ENCODE measurements around the gene A4GNT.
"Not testable (repeated sequence)": the region's sequence is repeated elsewhere in the genome, so short reads cannot be mapped to it uniquely, and the experiment has no call there.

Gene A4GNT

DNA sequence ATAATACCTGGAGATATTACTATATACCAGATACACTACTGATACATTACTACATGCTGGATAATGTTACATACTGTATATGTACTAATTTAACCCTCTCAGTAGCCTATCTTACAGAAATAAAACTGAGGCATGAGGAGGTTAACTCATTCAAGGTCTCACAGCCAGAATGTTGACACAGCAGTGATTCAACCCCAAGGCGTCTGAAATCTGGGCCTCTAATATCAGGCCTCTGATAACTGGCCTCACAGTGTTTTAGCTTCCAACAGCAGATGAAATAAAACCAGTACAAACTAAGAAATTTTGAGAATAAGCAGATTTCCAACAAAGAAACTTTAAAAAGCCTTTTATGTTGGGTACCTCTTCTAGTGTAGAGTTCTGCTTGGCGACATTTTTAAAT is 40.2 kb downstream of the A4GNT start:
- Histone ChIP-seq H3K9me3 (ENCODE audit: low read length) (no peaks in the 10 kb centered on the region), H3K27me3 (ENCODE audit: control insufficient read depth in 1 of 2, insufficient read depth in 2 of 2, low read length in 2 of 2) (no peaks in the 10 kb centered on the region), H3K9ac (ENCODE audit: low read length) (no peak overlapping the region), H3K4me1 (ENCODE audit: insufficient read depth, low read length) (no peaks in the 10 kb centered on the region), H3K4me3 (ENCODE audit: low read depth in 1 of 2, low read length in 2 of 2) (no peak overlapping the region), H3K27ac (ENCODE audit: low read depth, low read length) (no peak overlapping the region), H3K36me3 (ENCODE audit: insufficient read depth, low read length) (peaks cover 27% of the 10 kb centered on the region)

DNA sequence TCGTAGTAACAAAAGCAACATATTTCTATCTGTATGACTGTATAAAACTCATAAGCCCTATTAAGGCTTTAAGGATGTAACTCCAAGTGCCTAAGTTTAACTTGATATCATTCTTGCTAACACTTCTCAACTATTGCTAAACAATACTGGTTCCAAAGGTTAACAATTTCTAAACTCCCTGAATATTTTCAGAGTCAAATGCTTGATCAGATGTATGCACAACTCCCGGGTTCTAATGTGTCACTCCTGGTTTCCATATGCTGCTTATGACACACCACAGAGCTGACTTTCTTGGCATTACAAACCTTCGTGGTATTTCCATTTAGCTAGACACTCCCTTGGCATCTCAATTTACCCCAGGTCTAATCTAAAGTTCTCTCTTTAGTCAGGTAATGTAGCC is 43.1 kb downstream of the A4GNT start:
- Histone ChIP-seq H3K4me1 (ENCODE audit: insufficient read depth, low read length) (no peaks in the 10 kb centered on the region), H3K9me3 (ENCODE audit: low read length) (no peaks in the 10 kb centered on the region), H3K27ac (ENCODE audit: low read depth, low read length) (no peak overlapping the region), H3K36me3 (ENCODE audit: insufficient read depth, low read length) (peaks cover 34% of the 10 kb centered on the region), H3K27me3 (ENCODE audit: control insufficient read depth in 1 of 2, insufficient read depth in 2 of 2, low read length in 2 of 2) (no peaks in the 10 kb centered on the region), H3K9ac (ENCODE audit: low read length) (no peak overlapping the region), H3K4me3 (ENCODE audit: low read depth in 1 of 2, low read length in 2 of 2) (no peak overlapping the region)

DNA sequence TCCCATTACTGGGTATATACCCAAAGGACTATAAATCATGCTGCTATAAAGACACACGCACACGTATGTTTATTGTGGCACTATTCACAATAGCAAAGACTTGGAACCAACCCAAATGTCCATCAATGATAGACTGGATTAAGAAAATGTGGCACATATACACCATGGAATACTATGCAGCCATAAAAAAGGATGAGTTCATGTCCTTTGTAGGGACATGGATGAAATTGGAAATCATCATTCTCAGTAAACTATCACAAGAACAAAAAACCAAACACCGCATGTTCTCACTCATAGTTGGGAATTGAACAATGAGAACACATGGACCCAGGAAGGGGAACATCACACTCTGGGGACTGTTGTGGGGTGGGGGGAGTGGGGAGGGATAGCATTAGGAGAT is 46.4 kb downstream of the A4GNT start:
- not testable (repeated sequence) for H3K4me1 ChIP-seq (ENCODE audit: insufficient read depth, low read length); H3K4me3 ChIP-seq (ENCODE audit: low read depth in 1 of 2, low read length in 2 of 2); H3K27me3 ChIP-seq (ENCODE audit: control insufficient read depth in 1 of 2, insufficient read depth in 2 of 2, low read length in 2 of 2); H3K9me3 ChIP-seq (ENCODE audit: low read length); H3K27ac ChIP-seq (ENCODE audit: low read depth, low read length); H3K9ac ChIP-seq (ENCODE audit: low read length)
- peaks cover 37% of the 10 kb centered on the region for H3K36me3 ChIP-seq (ENCODE audit: insufficient read depth, low read length)

DNA sequence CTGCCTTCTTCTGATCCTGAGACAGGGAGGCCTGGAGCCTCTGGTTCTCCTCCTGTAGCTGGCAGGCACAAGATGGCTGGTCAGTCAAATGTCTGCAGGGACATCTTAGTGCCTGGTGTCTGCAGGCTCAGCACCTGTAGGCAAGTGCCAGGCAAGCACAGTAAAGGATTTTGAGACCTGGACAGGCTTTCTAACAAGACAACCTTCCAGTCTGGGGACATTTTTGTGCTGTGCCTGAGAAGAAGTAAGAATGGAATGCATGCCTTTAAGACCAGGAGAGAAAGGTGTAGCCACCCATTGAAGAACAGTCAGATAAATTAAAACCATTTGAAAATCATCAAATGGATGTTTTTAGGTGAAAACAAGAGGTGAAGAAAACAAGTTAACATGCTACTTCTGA is 48.0 kb downstream of the A4GNT start:
- Histone ChIP-seq H3K27ac (ENCODE audit: low read depth, low read length) (no peak overlapping the region), H3K9me3 (ENCODE audit: low read length) (no peaks in the 10 kb centered on the region), H3K36me3 (ENCODE audit: insufficient read depth, low read length) (peaks cover 49% of the 10 kb centered on the region), H3K27me3 (ENCODE audit: control insufficient read depth in 1 of 2, insufficient read depth in 2 of 2, low read length in 2 of 2) (no peaks in the 10 kb centered on the region), H3K4me1 (ENCODE audit: insufficient read depth, low read length) (no peaks in the 10 kb centered on the region), H3K4me3 (ENCODE audit: low read depth in 1 of 2, low read length in 2 of 2) (no peak overlapping the region), H3K9ac (ENCODE audit: low read length) (no peak overlapping the region)

DNA sequence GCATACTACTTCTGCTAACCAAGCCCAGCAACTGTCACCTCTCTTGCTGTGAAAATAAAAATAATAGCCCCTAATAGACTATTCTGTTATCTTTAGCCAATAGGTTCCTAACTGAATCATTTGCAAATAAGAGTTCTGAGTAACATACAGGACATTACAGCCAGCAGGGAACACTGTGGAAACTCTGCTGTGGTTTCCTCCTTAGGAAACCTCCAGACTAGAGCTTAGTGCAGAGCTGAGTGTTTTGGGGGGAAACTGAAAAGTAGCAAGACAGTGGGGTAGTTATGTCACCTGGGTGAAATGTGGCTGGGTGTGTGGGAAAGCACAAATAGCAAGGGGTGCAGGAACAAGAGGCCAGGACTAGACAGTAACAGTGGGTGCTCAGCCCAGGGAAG is 49.2 kb downstream of the A4GNT start:
- Histone ChIP-seq H3K36me3 (ENCODE audit: insufficient read depth, low read length) (peaks cover 53% of the 10 kb centered on the region), H3K27me3 (ENCODE audit: control insufficient read depth in 1 of 2, insufficient read depth in 2 of 2, low read length in 2 of 2) (no peaks in the 10 kb centered on the region), H3K27ac (ENCODE audit: low read depth, low read length) (peak overlapping the region; percentile 19), H3K9ac (ENCODE audit: low read length) (no peak overlapping the region), H3K4me3 (ENCODE audit: low read depth in 1 of 2, low read length in 2 of 2) (no peak overlapping the region), H3K9me3 (ENCODE audit: low read length) (no peaks in the 10 kb centered on the region), H3K4me1 (ENCODE audit: insufficient read depth, low read length) (no peaks in the 10 kb centered on the region)

DNA sequence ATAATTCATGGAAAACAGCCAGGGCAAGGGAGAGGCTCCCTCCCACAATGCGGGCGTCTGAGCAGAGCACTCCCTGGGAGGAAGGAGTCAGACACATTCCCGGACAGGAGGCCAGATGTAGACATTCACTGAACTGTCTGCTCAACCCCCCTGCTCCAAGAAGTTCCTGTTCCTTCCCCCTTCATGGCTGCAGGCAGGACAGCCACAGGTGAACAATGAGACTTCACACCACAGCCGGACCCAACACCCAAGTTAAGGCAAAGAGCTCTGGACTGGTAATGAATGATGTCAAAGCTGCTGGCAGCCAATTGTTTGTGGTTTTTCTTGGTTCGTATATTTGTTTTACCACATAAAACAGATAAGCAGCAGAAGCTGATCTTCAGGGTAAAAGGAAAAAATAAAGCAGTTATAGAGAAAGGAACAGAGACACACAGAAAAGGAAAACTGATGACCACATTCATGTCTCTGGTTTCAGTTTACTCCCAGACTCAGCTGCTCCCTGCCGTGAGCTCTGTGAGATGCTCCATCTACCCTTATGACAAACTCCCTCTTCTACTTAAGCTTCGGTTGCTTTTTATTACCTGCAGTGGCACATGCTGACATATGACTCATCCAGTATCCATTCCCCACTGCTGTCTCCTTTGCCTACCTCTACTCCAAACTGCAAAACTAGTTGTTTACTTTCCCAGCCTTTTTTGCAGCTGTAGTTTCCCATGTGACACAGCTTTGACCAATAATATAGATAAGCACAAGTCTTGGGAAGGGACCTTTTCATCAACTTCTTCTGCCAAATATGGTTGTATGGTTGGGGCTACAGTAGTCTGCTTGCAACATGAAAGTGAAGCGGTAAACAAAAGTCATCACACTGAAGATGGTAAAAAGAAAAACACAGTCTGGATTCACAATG is 49.9 kb downstream of the A4GNT start:
- Histone ChIP-seq H3K27ac (ENCODE audit: low read depth, low read length) (peak overlapping the region; percentile 50), H3K36me3 (ENCODE audit: insufficient read depth, low read length) (peaks cover 54% of the 10 kb centered on the region)

DNA sequence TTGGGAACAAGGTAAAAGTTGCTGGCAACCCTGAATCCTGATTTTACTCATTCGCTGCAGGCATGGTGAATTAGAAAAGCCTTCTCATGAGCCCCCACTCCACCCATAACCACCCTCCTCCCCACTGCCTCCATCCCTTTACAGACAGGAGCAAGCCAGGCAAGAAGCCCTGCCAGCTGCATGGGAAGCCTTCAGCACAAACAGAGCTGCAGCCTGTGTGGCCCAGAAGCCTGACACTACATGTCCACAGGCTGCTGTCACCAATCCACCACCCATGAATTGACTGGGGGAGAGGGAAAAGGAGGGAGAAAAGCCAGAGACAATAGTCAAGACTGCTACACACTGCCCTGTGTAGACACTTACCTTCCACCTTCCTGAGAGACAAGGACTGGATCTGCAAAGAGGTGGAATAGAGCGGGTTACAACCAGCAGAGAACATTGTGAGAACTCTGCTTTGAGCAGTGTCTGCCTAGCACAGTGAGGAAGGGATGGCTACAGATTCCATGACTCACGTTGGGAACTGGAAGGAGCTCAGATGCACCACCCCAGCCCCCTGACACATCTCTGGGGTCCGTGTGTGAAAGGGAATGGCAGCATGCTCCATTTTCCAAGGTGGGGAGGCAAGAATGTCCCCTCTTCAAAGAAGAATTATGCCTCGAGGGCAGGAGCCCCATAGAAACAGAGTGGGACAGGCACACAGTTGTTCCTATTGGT is 50.7 kb downstream of the A4GNT start:
- no peaks in the 10 kb centered on the region for H3K4me1 ChIP-seq (ENCODE audit: insufficient read depth, low read length)
- no peak overlapping the region for H3K9ac ChIP-seq (ENCODE audit: low read length)
- H3K4me3 ChIP-seq (ENCODE audit: low read depth in 1 of 2, low read length in 2 of 2): no peak overlapping the region
- H3K9me3 ChIP-seq (ENCODE audit: low read length): no peaks in the 10 kb centered on the region
- peaks cover 52% of the 10 kb centered on the region for H3K36me3 ChIP-seq (ENCODE audit: insufficient read depth, low read length)
- H3K27ac ChIP-seq (ENCODE audit: low read depth, low read length): no peak overlapping the region
- H3K27me3 ChIP-seq (ENCODE audit: control insufficient read depth in 1 of 2, insufficient read depth in 2 of 2, low read length in 2 of 2): no peaks in the 10 kb centered on the region

More for the DNA sequence above, 49.9 kb downstream of the A4GNT start:
- Histone ChIP-seq H3K4me1 (ENCODE audit: insufficient read depth, low read length) (no peaks in the 10 kb centered on the region), H3K9ac (ENCODE audit: low read length) (no peak overlapping the region), H3K27me3 (ENCODE audit: control insufficient read depth in 1 of 2, insufficient read depth in 2 of 2, low read length in 2 of 2) (no peaks in the 10 kb centered on the region), H3K4me3 (ENCODE audit: low read depth in 1 of 2, low read length in 2 of 2) (peak overlapping the region in 1 of 2 donors; percentile 9), H3K9me3 (ENCODE audit: low read length) (no peaks in the 10 kb centered on the region)

DNA sequence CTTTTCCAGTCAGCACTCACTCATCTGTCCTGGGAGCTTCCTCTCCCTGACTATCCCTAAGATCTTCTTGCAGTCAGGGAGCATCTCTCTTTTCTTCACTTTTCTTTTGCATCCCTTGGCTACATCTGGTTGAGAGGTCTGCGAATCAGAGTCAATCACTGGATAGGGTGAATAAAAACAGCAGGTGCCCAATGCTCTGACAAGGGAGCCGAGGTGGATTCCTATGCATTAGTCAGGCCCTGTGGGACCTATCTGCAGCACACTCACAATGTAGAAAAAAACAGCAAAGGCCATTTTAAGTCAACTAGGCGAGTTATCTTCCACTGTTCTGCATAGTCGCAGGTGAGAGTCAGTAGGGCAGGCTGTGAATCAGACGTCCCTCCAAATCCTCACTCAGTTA is 52.3 kb downstream of the A4GNT start:
- no peaks in the 10 kb centered on the region for H3K27me3 ChIP-seq (ENCODE audit: control insufficient read depth in 1 of 2, insufficient read depth in 2 of 2, low read length in 2 of 2)
- H3K9me3 ChIP-seq (ENCODE audit: low read length): no peaks in the 10 kb centered on the region
- H3K4me1 ChIP-seq (ENCODE audit: insufficient read depth, low read length): no peaks in the 10 kb centered on the region
- H3K9ac ChIP-seq (ENCODE audit: low read length): no peak overlapping the region
- H3K4me3 ChIP-seq (ENCODE audit: low read depth in 1 of 2, low read length in 2 of 2): no peak overlapping the region
- H3K36me3 ChIP-seq (ENCODE audit: insufficient read depth, low read length): peaks cover 53% of the 10 kb centered on the region
- H3K27ac ChIP-seq (ENCODE audit: low read depth, low read length): no peak overlapping the region

DNA sequence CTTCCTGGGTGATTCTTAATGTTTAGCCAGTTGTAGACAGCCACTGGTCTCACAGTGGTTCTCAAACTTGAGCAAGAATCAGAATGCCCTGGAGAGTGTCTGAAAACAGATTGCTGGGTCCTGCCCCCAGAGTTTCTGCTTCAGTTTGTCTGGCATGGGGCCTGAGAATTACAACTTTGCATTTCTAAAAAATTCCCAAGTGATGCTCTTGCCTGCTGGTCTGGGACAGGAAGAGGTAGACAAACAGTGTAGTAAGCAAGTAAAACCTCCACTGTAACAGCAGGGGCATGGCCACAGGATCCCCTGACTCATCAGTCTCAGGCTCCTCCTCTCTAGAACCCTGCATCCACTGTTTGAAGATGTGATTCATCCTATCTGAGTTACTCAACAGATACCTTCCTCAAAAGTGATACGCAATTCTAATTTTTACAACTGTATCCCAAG is 53.3 kb downstream of the A4GNT start:
- no peak overlapping the region for H3K4me3 ChIP-seq (ENCODE audit: low read depth in 1 of 2, low read length in 2 of 2)
- peaks cover 48% of the 10 kb centered on the region for H3K36me3 ChIP-seq (ENCODE audit: insufficient read depth, low read length)
- H3K4me1 ChIP-seq (ENCODE audit: insufficient read depth, low read length): no peaks in the 10 kb centered on the region
- no peak overlapping the region for H3K27ac ChIP-seq (ENCODE audit: low read depth, low read length)
- H3K9ac ChIP-seq (ENCODE audit: low read length): no peak overlapping the region
- H3K27me3 ChIP-seq (ENCODE audit: control insufficient read depth in 1 of 2, insufficient read depth in 2 of 2, low read length in 2 of 2): no peaks in the 10 kb centered on the region
- no peaks in the 10 kb centered on the region for H3K9me3 ChIP-seq (ENCODE audit: low read length)

DNA sequence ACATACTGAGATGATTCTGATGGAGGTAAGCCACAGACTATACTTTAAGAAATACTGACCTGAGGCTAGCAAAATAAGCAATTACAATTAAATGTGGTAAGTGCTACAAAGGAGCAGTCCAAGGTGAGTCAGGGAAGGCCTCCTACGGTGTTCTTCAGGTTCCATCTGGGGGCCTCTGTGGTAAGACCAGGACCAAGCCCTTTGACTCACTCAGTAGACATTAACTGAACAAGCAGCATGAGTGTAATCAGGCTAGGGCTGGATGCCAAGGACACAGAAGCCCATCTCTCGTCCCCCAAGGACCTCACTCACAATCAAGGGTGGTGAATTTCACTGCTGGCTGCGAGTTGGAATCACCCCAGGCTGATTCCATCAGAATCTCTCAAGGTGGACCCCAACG is 54.1 kb downstream of the A4GNT start:
- H3K27me3 ChIP-seq (ENCODE audit: control insufficient read depth in 1 of 2, insufficient read depth in 2 of 2, low read length in 2 of 2): no peaks in the 10 kb centered on the region
- no peak overlapping the region for H3K9ac ChIP-seq (ENCODE audit: low read length)
- H3K4me3 ChIP-seq (ENCODE audit: low read depth in 1 of 2, low read length in 2 of 2): no peak overlapping the region
- no peaks in the 10 kb centered on the region for H3K9me3 ChIP-seq (ENCODE audit: low read length)
- H3K27ac ChIP-seq (ENCODE audit: low read depth, low read length): no peak overlapping the region
- no peaks in the 10 kb centered on the region for H3K4me1 ChIP-seq (ENCODE audit: insufficient read depth, low read length)
- peaks cover 40% of the 10 kb centered on the region for H3K36me3 ChIP-seq (ENCODE audit: insufficient read depth, low read length)
